GM18867 (cell line): ENCODE data around the gene CCNA1.

Source experiments
- ATAC-seq: cut with Tn5 transposase; IDR thresholded peaks from one replicate; pipeline ENCODE4 v1.9.1; 2021; ENCODE audit warnings: mild to moderate bottlenecking, moderate library complexity; ENCODE audit not compliant: unreplicated experiment

Gene CCNA1

DNA sequence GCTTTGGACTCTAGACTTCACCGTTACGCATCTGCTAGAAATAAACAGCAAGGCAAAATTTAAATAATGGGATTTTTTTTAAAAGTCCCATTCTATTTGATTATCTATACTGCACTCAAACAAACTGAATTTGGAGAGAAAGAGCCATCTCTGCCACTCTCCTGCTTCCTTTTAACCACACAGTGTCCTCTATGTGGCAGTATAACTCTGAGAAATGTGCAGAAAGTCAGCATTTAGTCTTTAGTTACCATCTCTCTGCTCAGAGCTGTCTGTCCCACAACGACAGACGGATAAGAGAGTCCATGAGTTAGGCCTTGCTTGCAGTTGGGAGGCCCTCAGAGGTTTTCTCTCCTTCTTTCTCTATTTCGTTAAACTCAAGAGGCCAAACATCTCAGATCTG is 21.2 kb downstream of the CCNA1 start:
- ATAC-seq: no peak

DNA sequence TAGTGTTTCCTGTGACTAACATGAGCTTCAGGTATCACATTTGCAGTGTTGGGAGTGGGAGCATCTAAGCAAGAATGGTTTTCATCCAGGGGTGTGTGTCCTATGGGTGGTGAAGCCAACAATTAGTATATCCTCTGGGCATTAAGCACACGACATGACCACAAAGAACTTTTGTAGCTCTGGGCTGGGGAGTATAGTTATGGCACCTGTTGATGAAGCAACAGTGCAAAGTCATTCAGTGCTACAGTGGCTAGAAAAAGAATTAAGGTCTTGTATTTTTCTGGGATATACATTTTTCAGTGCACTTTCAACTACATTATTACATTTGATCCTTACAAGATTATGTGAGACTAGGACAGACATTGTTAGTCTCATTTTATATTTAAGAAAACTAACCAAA is 21.8 kb downstream of the CCNA1 start:
- ATAC-seq: no peak

DNA sequence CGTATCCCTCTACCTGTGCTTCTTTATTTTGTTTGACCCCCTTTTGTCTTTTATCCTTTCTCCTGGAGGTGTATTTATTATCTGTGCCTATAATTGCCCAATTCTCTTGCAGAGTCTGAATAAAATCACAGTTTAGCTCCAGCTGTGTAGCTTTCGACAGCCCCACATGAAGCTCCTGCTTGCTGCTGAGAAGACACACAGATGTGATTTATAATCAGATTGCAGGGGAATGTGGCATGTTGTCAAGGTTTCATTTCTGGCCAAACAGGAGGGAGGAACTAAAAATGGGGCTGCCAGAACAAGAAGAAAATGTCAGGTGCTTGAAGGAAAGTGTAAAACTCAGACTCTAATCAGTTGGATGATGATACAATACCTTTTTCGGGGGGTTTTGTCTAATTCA is 22.7 kb downstream of the CCNA1 start:
- no peak for ATAC-seq

DNA sequence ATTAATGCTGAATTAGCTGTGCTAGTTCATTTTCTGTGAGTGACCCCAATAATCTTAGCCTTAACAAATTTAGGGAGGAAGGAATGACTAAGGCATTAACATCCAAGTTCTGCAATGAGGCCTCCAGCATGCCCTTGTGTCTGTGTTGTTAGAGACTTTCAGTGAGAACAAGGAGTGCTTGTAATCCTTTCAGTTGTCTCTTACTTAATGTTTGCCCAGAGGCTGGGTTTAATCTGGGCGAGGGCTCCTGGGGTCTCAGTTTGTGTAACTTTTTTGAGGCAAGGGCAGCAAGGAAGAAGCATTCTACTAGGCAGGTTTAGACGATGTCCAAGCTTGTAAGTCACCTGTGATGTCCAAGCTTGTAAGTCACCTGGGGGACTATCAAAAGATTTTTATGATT is 24.3 kb downstream of the CCNA1 start:
- no peak for ATAC-seq

DNA sequence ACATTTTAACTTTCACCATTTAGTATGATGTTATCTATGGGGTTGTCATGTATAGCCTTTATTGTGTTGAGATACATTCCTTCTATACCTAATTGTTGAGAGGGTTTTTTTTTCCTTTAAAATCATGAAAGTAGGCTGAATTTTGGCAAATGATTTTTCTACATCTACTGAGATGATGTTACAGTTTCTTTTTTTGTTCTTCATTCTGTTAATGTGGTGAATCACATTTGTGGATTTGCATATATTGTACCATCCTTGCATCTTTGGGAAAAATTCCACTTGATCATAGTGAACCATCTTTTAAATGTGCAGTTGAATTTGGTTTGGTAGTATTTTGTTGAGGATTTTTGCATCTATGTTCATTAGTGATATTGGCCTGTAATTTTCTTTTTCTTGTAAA is 29.2 kb downstream of the CCNA1 start:
- ATAC-seq: no peak

DNA sequence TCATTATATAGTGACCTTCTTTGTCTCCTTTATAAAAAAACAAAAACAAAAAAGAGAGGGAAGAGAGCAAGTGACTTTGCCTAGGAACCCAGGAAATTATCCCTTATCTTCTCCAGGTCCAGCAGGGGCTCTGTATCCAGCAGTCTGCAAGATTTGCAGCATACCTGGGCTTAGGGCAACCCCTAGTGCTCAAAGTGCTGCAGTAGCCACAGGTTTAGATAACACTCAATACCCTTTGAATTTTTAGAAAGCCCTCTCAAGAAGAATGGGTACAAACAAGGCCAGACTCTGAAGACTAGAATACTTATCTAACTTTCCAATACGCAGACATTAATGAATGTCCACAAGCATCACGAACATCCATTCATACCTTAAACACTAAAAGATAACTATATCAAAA is 43.2 kb downstream of the CCNA1 start:
- ATAC-seq: no peak

DNA sequence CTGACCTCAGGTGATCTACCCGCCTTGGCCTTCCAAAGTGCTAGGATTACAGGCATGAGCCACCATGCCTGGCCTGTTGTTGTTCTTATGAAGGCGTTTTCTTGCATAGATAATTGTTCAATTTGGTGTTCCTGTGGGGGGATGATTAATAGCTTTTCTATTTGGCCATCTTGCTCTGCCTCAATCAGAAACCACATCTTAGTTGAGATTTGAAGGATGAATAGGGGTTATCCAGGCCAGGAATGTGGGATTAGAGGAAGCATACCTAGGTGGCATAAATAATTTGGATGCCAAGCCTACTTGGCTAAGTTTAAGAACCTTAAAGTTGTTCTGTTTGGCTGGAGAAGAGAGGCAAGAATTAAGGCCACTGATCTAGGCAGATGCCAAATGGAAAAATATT is 44.4 kb downstream of the CCNA1 start:
- no peak for ATAC-seq

DNA sequence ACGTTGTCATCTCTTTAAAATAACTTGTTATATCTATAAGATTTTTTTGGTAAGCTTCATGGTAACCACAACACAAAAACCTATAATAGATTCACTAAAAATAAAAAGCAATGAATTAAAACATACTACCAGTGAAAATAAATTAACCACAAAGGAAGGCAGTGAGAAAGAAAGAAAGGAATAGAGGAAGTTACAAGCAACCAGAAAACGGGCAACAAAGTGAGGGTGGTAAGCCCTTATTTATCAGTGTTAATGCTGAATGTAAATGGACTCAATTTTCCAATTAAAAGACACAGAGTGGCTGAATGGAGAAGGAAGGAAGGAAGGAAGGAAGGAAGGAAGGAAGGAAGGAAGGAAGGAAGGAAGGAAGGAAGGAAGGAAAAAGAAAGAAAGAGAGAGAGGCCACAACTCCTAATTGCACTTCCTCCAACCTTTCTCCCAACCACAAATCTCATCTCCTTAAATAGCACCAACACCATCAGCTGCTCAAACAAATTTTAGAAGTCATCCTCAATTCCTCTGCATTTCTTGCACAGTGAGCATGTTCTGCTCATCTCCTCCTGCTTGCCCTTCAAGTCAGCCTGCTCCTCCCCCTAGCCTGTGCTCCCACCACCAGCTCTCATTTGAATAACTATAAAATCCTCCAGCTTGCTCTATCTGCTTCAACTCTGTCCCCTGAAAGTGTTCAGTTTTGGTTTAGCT is 48.6 kb downstream of the CCNA1 start:
- ATAC-seq: no peak

DNA sequence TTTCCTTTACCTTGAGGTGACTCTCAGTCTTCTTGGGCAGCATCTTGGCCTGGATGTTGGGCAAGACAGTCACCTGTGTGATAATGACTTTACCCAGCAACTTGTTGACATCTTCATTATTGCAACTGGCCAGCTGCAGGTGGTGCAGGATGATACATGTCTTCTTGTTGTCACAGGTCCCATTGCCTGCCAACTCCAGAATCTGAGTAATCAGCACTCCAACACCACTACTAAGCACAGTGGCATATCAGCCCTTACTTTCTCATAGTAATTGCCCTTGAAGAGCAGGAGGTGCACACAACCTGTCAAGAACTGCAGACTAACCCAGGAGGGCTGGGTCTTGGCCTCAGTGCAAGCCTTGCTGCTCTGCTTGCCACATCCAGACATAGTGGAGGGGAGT is 57.8 kb downstream of the CCNA1 start:
- ATAC-seq: no peak
